HCT116 (cell line): Measurements from ENCODE around the gene SLC16A4. TPM values are rescaled to one million over a fixed set of nuclear protein-coding genes. Genes with fewer than 3 reads are reported as not detected.
A peak's percentile ranks its signal among the peaks of the same experiment; 100 is the strongest.

ENCODE experiments used
- ATAC-seq: fragments of 200-7000 bp; cut with Tn5 transposase; 2 replicates; pipeline ENCODE4 v1.9.1; 2020; ENCODE audit warnings: mild to moderate bottlenecking, moderate library complexity
- BruUV-seq: library from RNA; stranded (reverse); fragments of 400-500 nt; replicated peaks from 2 replicates; lab custom pipeline; 2021; lab: Mats Ljungman, UMichigan
- CTCF ChIA-PET: fragments of 300-600 bp; sonication (Branson Sonifier 250); formaldehyde crosslinking; loops from one replicate; lab custom pipeline; 2021; ENCODE audit warnings: antibody characterized with exemption; lab: Charles Lee
- POLR2A ChIA-PET: fragments of 300-600, 350-600 bp; sonication (Branson Sonifier 250); formaldehyde crosslinking; loops from one replicate; lab custom pipeline; 2021; ENCODE audit warnings: antibody characterized with exemption; lab: Charles Lee
- RAD21 ChIA-PET, 2 experiments: fragments of 300-600 bp; sonication (Branson Sonifier 250); formaldehyde crosslinking; loops; one replicate each; lab custom pipeline; 2023; ENCODE audit warnings: low total read pairs in 2 of 2; ENCODE audit not compliant: uncharacterized antibody in 2 of 2, unreplicated experiment in 2 of 2, low non-redundant PET in 1 of 2; lab: Charles Lee
- DNase-seq: peaks from one replicate; pipeline ENCODE4 v3.0.0-alpha.2; 2010; ENCODE audit warnings: low read depth, low spot score
- H2AFZ ChIP-seq: fragments of 200-600 bp; shearing (Covaris generic), sonication (generic); 2 replicates; pipeline ENCODE4 v1.6.1; 2017; ENCODE audit warnings: low read depth, mixed run types, mixed read lengths, antibody characterized with exemption, low read length; ENCODE audit not compliant: poor library complexity, severe bottlenecking
- H3K27ac ChIP-seq: 2 replicates; pipeline ENCODE4 v1.5.1; 2012; ENCODE audit warnings: low read depth, low read length
- H3K27me3 ChIP-seq: fragments of 200-600 bp; sonication (generic); 2 replicates; pipeline ENCODE4 v1.6.1; 2016; ENCODE audit warnings: mixed run types, low read length, mixed read lengths; ENCODE audit not compliant: insufficient read depth
- H3K36me3 ChIP-seq, 2 experiments: fragments of 200-500 bp in 1 of 2; fragments of 200-600 bp in 1 of 2; sonication (Bioruptor generic) in 1 of 2; sonication (generic) in 1 of 2; 2 replicates each; pipeline versions ENCODE4 v1.5.1 to v1.6.1; 2014 to 2016; ENCODE audit warnings: low read length in 2 of 2, inconsistent platforms in 1 of 2, mixed read lengths in 1 of 2, mixed run types in 1 of 2; ENCODE audit not compliant: insufficient read depth in 2 of 2, control insufficient read depth in 1 of 2
- H3K4me1 ChIP-seq, 2 experiments: fragments of 200-600 bp in 1 of 2; sonication (generic) in 1 of 2; 2 replicates each; pipeline versions ENCODE4 v1.5.1 to v1.6.1; 2012 to 2017; ENCODE audit warnings: low read length in 2 of 2, inconsistent platforms in 1 of 2, mild to moderate bottlenecking in 1 of 2, mixed read lengths in 1 of 2, mixed run types in 1 of 2, moderate library complexity in 1 of 2; ENCODE audit not compliant: insufficient read depth in 2 of 2, control insufficient read depth in 1 of 2
- H3K4me2 ChIP-seq: fragments of 200-600 bp; sonication (generic); 2 replicates; pipeline ENCODE4 v1.6.1; 2017; ENCODE audit warnings: mixed run types, low read length, mixed read lengths
- H3K4me3 ChIP-seq, 2 experiments: fragments of 200-600 bp in 1 of 2; sonication (generic) in 1 of 2; replicated peaks in 1 of 2; 2 replicates each; pipeline ENCODE4 v1.5.1; 2011 to 2016; ENCODE audit warnings: low read length in 2 of 2, control low read depth in 1 of 2, low read depth in 1 of 2, mild to moderate bottlenecking in 1 of 2, mixed read lengths in 1 of 2, mixed run types in 1 of 2
- H3K79me2 ChIP-seq: fragments of 200-600 bp; sonication (generic); 2 replicates; pipeline ENCODE4 v1.6.1; 2017; ENCODE audit warnings: mild to moderate bottlenecking, mixed run types, low read length, moderate library complexity, mixed read lengths; ENCODE audit not compliant: insufficient read depth
- H3K9ac ChIP-seq: fragments of 200-600 bp; sonication (generic); 2 replicates; pipeline ENCODE4 v1.6.1; 2016; ENCODE audit warnings: low read length, mixed read lengths
- H3K9me2 ChIP-seq: fragments of 200-600 bp; sonication (generic), shearing (Covaris generic); 2 replicates; pipeline ENCODE4 v1.6.1; 2017; ENCODE audit warnings: mixed run types, mild to moderate bottlenecking, moderate library complexity; ENCODE audit not compliant: insufficient read depth
- H3K9me3 ChIP-seq, 2 experiments: fragments of 200-500 bp in 1 of 2; fragments of 200-600 bp in 1 of 2; sonication (Bioruptor generic) in 1 of 2; sonication (generic) in 1 of 2; 2 replicates each; pipeline ENCODE4 v1.6.1; 2014 to 2017; ENCODE audit warnings: low read length in 2 of 2, mixed read lengths in 2 of 2, inconsistent platforms in 1 of 2, low read depth in 1 of 2, mild to moderate bottlenecking in 1 of 2, mixed run types in 1 of 2, moderate library complexity in 1 of 2; ENCODE audit not compliant: control insufficient read depth in 1 of 2, insufficient read depth in 1 of 2
- H4K20me1 ChIP-seq: fragments of 200-600 bp; sonication (generic), shearing (Covaris generic); 2 replicates; pipeline ENCODE4 v1.6.1; 2017; ENCODE audit warnings: mixed run types, mild to moderate bottlenecking, moderate library complexity; ENCODE audit not compliant: insufficient read depth
- CEBPB ChIP-seq: IDR thresholded peaks from 2 replicates; pipeline ENCODE4 v1.6.1; 2012; ENCODE audit warnings: low read depth
- MAX ChIP-seq: IDR thresholded peaks from 2 replicates; pipeline ENCODE4 v1.6.1; 2012
- RAD21 ChIP-seq: IDR thresholded peaks from 2 replicates; pipeline ENCODE4 v1.6.1; 2012; ENCODE audit warnings: low read depth, mild to moderate bottlenecking
- SIN3A ChIP-seq: IDR thresholded peaks from 2 replicates; pipeline ENCODE4 v1.6.1; 2012; ENCODE audit warnings: low read depth
- intact Hi-C: fragments of 100-400 bp; cut with micrococcal nuclease; formaldehyde crosslinking; loops from 2 replicates; pipeline ENCODE4 v1.10.0; 2022
- total RNA-seq: library from RNA; stranded (reverse); gene quantifications from one replicate; pipeline ENCODE4 v1.2.1, GENCODE V29; 2021; ENCODE audit not compliant: unreplicated experiment
- TF ChIP-seq, protein P1 (sequence below), 3 experiments: fragments of 200-600 bp in 1 of 3; sonication (generic) in 1 of 3; IDR thresholded peaks in 2 of 3; conservative IDR thresholded peaks in 1 of 3; 2 replicates each; pipeline ENCODE4 v1.5.1; 2012 to 2017; ENCODE audit warnings: low read depth in 2 of 3, low read length in 2 of 3, antibody characterized with exemption in 1 of 3, borderline replicate concordance in 1 of 3, control low read depth in 1 of 3, mild to moderate bottlenecking in 1 of 3, mixed read lengths in 1 of 3, mixed run types in 1 of 3, moderate library complexity in 1 of 3; ENCODE audit not compliant: insufficient read depth in 1 of 3

Gene SLC16A4
- total RNA-seq, 1 experiment from 2014 or later = 0.20 TPM

DNA sequence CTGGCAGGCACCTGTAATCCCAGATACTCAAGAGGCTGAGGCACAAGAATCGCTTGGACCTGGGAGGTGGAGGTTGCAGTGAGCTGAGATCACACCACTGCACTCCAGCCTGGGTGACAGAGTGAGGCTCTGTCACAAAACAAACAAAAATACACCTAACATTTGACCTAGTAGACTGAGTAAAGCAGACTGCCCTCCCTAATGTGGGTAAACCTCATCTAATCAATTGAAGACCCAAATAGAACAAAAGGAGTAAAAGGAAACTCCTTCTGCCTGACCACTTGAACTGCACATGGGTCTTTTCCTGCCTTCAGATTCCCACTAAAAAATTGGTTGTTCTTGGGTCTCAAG lies 70.7 kb downstream of the SLC16A4 start:
- ChIA-PET POLR2A (interaction anchor here (1.1 kb wide), 1 partner anchor 19 kb away, joined by 3 read pairs; the partner anchor contains the start of gene RBM15), CTCF (interaction anchor here (1.0 to 4.5 kb wide), 4 partner anchors 16 to 117 kb away, joined by 3 to 36 read pairs (median 3); no protein-coding TSS in a partner anchor), RAD21 (no interaction called here)
- ATAC-seq (peak; percentile 30; the same call in 1 of the 2 replicates), DNase-seq (no peak)
- intact Hi-C loops = no loop called here
- Histone ChIP-seq H3K27me3 (no peaks in the 10 kb centered on the region), H3K79me2 (no peaks in the 10 kb centered on the region), H3K9me2 (no peaks in the 10 kb centered on the region), H3K9ac (no peak overlapping the region), H2AFZ (no peak overlapping the region), H3K4me1 (peaks cover 7 to 11% of the 10 kb centered on the region in 2 experiments; a peak in 2 of 4 replicates), H3K27ac (no peak overlapping the region), H3K4me2 (peak overlapping the region; percentile 37; the same call in 1 of the 2 replicates), H3K9me3 (no peaks in the 10 kb centered on the region), H3K4me3 (no peak overlapping the region), H3K36me3 (no peaks in the 10 kb centered on the region), H4K20me1 (no peaks in the 10 kb centered on the region)
- no peak for TF ChIP-seq CEBPB
- TF ChIP-seq SIN3A = no peak
- TF ChIP-seq RAD21 = no peak
- TF ChIP-seq, protein P1, sequence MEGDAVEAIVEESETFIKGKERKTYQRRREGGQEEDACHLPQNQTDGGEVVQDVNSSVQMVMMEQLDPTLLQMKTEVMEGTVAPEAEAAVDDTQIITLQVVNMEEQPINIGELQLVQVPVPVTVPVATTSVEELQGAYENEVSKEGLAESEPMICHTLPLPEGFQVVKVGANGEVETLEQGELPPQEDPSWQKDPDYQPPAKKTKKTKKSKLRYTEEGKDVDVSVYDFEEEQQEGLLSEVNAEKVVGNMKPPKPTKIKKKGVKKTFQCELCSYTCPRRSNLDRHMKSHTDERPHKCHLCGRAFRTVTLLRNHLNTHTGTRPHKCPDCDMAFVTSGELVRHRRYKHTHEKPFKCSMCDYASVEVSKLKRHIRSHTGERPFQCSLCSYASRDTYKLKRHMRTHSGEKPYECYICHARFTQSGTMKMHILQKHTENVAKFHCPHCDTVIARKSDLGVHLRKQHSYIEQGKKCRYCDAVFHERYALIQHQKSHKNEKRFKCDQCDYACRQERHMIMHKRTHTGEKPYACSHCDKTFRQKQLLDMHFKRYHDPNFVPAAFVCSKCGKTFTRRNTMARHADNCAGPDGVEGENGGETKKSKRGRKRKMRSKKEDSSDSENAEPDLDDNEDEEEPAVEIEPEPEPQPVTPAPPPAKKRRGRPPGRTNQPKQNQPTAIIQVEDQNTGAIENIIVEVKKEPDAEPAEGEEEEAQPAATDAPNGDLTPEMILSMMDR (IDR thresholded peaks at IDR 0.05 in 2 of 3, conservative IDR thresholded peaks at IDR 0.05 in 1 of 3; ENCODE audit: borderline replicate concordance in 1 of 3, insufficient read depth in 1 of 3, low read depth in 2 of 3, low read length in 2 of 3) = no peak
- no peak for TF ChIP-seq MAX
- no TSS peak for BruUV-seq
